Measurements from ENCODE around the gene ELFN2.

Gene ELFN2

DNA sequence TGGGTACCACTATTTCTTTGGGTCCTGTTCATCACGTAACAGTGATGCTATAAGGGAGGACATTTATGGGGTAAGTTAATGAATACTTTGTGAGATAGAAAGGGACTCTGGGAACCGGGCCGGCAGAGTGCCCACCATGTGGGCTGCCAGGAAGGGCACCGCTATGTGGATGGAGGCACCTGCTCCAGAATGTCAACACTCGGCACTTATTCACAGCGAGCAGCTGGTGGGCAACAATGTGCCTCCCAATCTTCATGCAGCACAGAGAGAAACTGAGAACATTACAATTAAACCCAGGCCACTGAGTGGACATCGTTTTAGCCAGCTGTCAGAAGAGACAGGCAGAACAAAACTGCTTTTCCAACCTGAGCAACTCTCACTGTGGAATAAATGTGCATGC lies 15.8 kb upstream of the ELFN2 start:
- no peaks in the 10 kb centered on the region for H3K79me2 ChIP-seq (ENCODE audit: low read length)
- no peaks in the 10 kb centered on the region for H4K20me1 ChIP-seq (ENCODE audit: insufficient read depth, low read length)
- no peaks in the 10 kb centered on the region for H3K9me2 ChIP-seq (replicated peaks; ENCODE audit: insufficient read depth, low read length)
- no peaks in the 10 kb centered on the region for H3K9me3 ChIP-seq (replicated peaks; ENCODE audit: insufficient read depth, low read length)
- no peak overlapping the region for H3K4me2 ChIP-seq (ENCODE audit: low read depth, low read length)
- no peak for DNase-seq
- H3F3A ChIP-seq (ENCODE audit: insufficient read depth, low read length) = no peaks in the 10 kb centered on the region
- TF ChIP-seq EZH2phosphoT487 (IDR thresholded peaks at IDR 0.05; ENCODE audit: low read length) (no peak), EZH2 (optimal IDR thresholded peaks at IDR 0.05; ENCODE audit: low read depth, low read length) (no peak)
- TF ChIP-seq, protein P1, sequence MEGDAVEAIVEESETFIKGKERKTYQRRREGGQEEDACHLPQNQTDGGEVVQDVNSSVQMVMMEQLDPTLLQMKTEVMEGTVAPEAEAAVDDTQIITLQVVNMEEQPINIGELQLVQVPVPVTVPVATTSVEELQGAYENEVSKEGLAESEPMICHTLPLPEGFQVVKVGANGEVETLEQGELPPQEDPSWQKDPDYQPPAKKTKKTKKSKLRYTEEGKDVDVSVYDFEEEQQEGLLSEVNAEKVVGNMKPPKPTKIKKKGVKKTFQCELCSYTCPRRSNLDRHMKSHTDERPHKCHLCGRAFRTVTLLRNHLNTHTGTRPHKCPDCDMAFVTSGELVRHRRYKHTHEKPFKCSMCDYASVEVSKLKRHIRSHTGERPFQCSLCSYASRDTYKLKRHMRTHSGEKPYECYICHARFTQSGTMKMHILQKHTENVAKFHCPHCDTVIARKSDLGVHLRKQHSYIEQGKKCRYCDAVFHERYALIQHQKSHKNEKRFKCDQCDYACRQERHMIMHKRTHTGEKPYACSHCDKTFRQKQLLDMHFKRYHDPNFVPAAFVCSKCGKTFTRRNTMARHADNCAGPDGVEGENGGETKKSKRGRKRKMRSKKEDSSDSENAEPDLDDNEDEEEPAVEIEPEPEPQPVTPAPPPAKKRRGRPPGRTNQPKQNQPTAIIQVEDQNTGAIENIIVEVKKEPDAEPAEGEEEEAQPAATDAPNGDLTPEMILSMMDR (IDR thresholded peaks at IDR 0.05; ENCODE audit: low read length) = no peak
- no peaks in the 10 kb centered on the region for H3K36me3 ChIP-seq (replicated peaks; ENCODE audit: insufficient read depth, low read length)
- H3K4me3 ChIP-seq (ENCODE audit: low read length) = no peak overlapping the region
- no peak overlapping the region for H3K27ac ChIP-seq (ENCODE audit: low read length)
- no peak overlapping the region for H3K9ac ChIP-seq (ENCODE audit: low read length)
- H3K4me1 ChIP-seq (ENCODE audit: low read length) = 0 out of 2 replicates have a peak, but pooled peaks cover 4% of the 10 kb centered on the region
- no peak overlapping the region for H2AFZ ChIP-seq (ENCODE audit: low read length)
- H3K27me3 ChIP-seq (replicated peaks; ENCODE audit: insufficient read depth, low read length) = peaks cover 88% of the 10 kb centered on the region

DNA sequence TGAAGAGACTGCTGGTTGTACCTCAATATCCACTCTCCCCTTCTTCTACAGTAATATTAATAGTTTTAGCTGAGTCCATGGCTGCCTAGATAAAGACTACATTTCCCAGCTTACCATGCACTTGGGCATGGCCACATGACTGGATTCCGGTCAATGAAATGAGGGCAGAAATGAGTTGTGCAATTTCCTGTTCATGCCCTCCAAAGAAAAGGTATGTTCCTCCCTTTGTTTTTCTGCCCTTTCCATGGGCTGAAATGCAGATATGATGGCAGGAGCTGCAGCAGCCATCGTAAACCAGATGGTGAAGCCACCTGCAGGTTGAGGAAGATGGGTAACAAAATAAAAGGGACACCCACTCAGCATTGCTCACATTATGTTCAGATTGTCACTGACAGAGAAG lies 15.3 kb upstream of the ELFN2 start:
- H3K4me1 ChIP-seq (ENCODE audit: low read length) = 0 out of 2 replicates have a peak, but pooled peaks cover 4% of the 10 kb centered on the region
- H2AFZ ChIP-seq (ENCODE audit: low read length) = no peak overlapping the region
- no peaks in the 10 kb centered on the region for H4K20me1 ChIP-seq (ENCODE audit: insufficient read depth, low read length)
- H3K9me2 ChIP-seq (replicated peaks; ENCODE audit: insufficient read depth, low read length) = no peaks in the 10 kb centered on the region
- no peak overlapping the region for H3K4me3 ChIP-seq (ENCODE audit: low read length)
- H3K9me3 ChIP-seq (replicated peaks; ENCODE audit: insufficient read depth, low read length) = no peaks in the 10 kb centered on the region
- no peaks in the 10 kb centered on the region for H3K79me2 ChIP-seq (ENCODE audit: low read length)
- TF ChIP-seq EZH2phosphoT487 (IDR thresholded peaks at IDR 0.05; ENCODE audit: low read length) = no peak
- TF ChIP-seq, protein P1 (IDR thresholded peaks at IDR 0.05; ENCODE audit: low read length) = no peak
- TF ChIP-seq EZH2 (optimal IDR thresholded peaks at IDR 0.05; ENCODE audit: low read depth, low read length) = no peak
- no peak for DNase-seq
- H3K36me3 ChIP-seq (replicated peaks; ENCODE audit: insufficient read depth, low read length) = no peaks in the 10 kb centered on the region
- no peak overlapping the region for H3K9ac ChIP-seq (ENCODE audit: low read length)
- H3K27ac ChIP-seq (ENCODE audit: low read length) = no peak overlapping the region
- H3K27me3 ChIP-seq (replicated peaks; ENCODE audit: insufficient read depth, low read length) = peaks cover 88% of the 10 kb centered on the region
- H3F3A ChIP-seq (ENCODE audit: insufficient read depth, low read length) = no peaks in the 10 kb centered on the region
- H3K4me2 ChIP-seq (ENCODE audit: low read depth, low read length) = no peak overlapping the region

DNA sequence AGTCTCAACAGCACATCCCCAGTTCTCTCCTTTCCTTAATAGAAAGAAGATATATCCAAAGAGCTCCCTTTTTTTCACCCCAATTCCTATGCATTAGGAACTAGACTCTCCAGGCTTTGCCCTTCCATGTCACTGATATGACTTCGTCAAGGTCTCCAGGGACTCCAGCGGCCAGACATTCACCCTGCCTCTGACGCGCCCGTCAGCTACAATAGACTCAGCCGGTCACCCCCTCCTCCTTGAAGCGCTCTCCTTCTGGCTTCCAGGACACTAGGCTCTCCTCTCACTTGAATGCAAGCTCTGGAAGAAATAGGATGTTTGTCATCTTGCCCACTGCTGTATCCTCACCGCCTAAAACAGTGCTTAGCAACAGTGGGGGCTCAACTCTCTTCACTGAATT lies 14.9 kb upstream of the ELFN2 start:
- Histone ChIP-seq H3K4me1 (ENCODE audit: low read length) (0 out of 2 replicates have a peak, but pooled peaks cover 4% of the 10 kb centered on the region), H3K9me2 (replicated peaks; ENCODE audit: insufficient read depth, low read length) (no peaks in the 10 kb centered on the region), H3K4me3 (ENCODE audit: low read length) (no peak overlapping the region), H3K27me3 (replicated peaks; ENCODE audit: insufficient read depth, low read length) (peaks cover 88% of the 10 kb centered on the region), H3K9me3 (replicated peaks; ENCODE audit: insufficient read depth, low read length) (no peaks in the 10 kb centered on the region), H3F3A (ENCODE audit: insufficient read depth, low read length) (no peaks in the 10 kb centered on the region), H3K4me2 (ENCODE audit: low read depth, low read length) (no peak overlapping the region), H3K36me3 (replicated peaks; ENCODE audit: insufficient read depth, low read length) (no peaks in the 10 kb centered on the region), H3K79me2 (ENCODE audit: low read length) (no peaks in the 10 kb centered on the region), H3K27ac (ENCODE audit: low read length) (no peak overlapping the region), H2AFZ (ENCODE audit: low read length) (no peak overlapping the region), H3K9ac (ENCODE audit: low read length) (no peak overlapping the region), H4K20me1 (ENCODE audit: insufficient read depth, low read length) (no peaks in the 10 kb centered on the region)
- DNase-seq = no peak
- no peak for TF ChIP-seq EZH2 (optimal IDR thresholded peaks at IDR 0.05; ENCODE audit: low read depth, low read length)
- TF ChIP-seq EZH2phosphoT487 (IDR thresholded peaks at IDR 0.05; ENCODE audit: low read length) = no peak
- TF ChIP-seq, protein P1 (IDR thresholded peaks at IDR 0.05; ENCODE audit: low read length) = no peak

Data from MM.1S (cell line).